Suppressor macrophage (primary cell): ENCODE measurements around the gene DGKI.

Source experiments
- DNase-seq, 4 experiments: peaks; one replicate each; pipeline ENCODE4 v3.0.0-alpha.2; 2020 to 2022

DGKI gene

GRCh38 chr7:137591421-137591837 is 255.3 kb downstream of the DGKI start:
- DNase-seq, result peak; percentile 17 to 74 (median 53)

- DNase-seq, result no peak
Measured at GRCh38 chr7:137590756-137591305, 255.9 kb downstream of the DGKI start.

- no peak for DNase-seq
Measured at GRCh38 chr7:137590071-137590755, 256.6 kb downstream of the DGKI start.

GRCh38 chr7:137587326-137587725 is 259.4 kb downstream of the DGKI start:
- DNase-seq, result no peak

- DNase-seq, result no peak
Measured at GRCh38 chr7:137585591-137585990, 261.2 kb downstream of the DGKI start.

- no peak for DNase-seq
Measured at GRCh38 chr7:137583172-137583571, 263.6 kb downstream of the DGKI start.

GRCh38 chr7:137579913-137580640 is 266.7 kb downstream of the DGKI start:
- DNase-seq, result no peak

GRCh38 chr7:137578541-137578940 is 268.2 kb downstream of the DGKI start:
- DNase-seq, result no peak

GRCh38 chr7:137577184-137577583 is 269.6 kb downstream of the DGKI start:
- DNase-seq, result no peak

GRCh38 chr7:137576481-137576880 is 270.3 kb downstream of the DGKI start:
- no peak for DNase-seq

- DNase-seq, result no peak
Measured at GRCh38 chr7:137574812-137575211, 272.0 kb downstream of the DGKI start.

- no peak for DNase-seq
Measured at GRCh38 chr7:137572056-137572784, 274.6 kb downstream of the DGKI start.

- no peak for DNase-seq
Measured at GRCh38 chr7:137564677-137565076, 282.1 kb downstream of the DGKI start.

GRCh38 chr7:137563981-137564380 is 282.8 kb downstream of the DGKI start:
- DNase-seq, result no peak

- DNase-seq, result no peak
Measured at GRCh38 chr7:137547485-137547884, 299.3 kb downstream of the DGKI start.

GRCh38 chr7:137546671-137547070 is 300.1 kb downstream of the DGKI start:
- DNase-seq, result no peak

- no peak for DNase-seq
Measured at GRCh38 chr7:137546009-137546408, 300.8 kb downstream of the DGKI start.

GRCh38 chr7:137545059-137545716 is 301.6 kb downstream of the DGKI start:
- no peak for DNase-seq

GRCh38 chr7:137544453-137545058 is 302.2 kb downstream of the DGKI start:
- no peak for DNase-seq

GRCh38 chr7:137539111-137539715 is 307.6 kb downstream of the DGKI start:
- DNase-seq, result no peak

GRCh38 chr7:137538361-137538762 is 308.4 kb downstream of the DGKI start:
- no peak for DNase-seq

- DNase-seq, result no peak
Measured at GRCh38 chr7:137535579-137535978, 311.2 kb downstream of the DGKI start.
